ENCODE measurements around the gene PRRT1B. TPM values are rescaled to one million over a fixed set of nuclear protein-coding genes. Genes with fewer than 3 reads are reported as not detected.

PRRT1B gene
- total RNA-seq, 1 donor from 2014 or later: not detected

DNA sequence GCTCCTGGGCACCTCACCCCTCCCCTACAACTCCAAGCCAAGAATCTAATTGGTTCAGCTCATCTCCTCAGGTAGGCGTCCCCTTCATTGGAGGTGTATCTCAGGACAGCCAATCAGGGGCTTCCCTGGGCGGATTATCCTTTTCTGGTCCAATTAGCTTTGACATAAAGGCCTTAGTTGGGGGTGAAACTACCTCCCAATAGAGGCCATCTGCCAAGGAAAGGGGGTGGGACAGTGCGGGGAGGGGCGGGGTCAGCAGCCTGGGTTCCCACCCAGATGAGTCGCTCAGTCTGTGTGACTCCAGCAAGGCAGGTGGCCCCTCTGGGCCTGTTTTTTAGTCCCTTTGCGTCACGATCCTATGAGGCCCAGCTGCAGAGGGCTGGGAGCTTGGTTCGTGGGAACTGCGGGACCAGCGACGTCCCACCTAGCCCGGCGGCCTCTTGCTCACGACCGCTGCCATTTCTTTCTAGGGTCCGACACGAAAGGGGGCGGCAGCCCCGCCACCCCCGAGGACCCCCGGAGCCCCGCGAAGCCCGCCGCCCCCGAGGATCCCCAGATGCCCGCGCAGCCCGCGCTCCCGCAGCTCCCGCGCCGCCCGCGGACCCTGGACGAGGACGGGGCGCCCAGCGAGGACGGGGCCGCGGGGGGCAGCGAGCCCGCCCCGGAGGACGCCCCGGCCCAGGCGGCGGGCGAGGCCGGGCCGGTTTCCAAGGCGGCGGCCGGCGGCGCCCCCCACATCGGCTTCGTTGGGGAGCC lies 8.9 kb downstream of the PRRT1B start:
- DNase-seq: no peak

- DNase-seq: no peak
These were observed 9.6 kb downstream of the PRRT1B start for GRCh38 chr9:131554843-131555351.

- DNase-seq: no peak
These were observed 10.7 kb downstream of the PRRT1B start for GRCh38 chr9:131555841-131556673.

DNA sequence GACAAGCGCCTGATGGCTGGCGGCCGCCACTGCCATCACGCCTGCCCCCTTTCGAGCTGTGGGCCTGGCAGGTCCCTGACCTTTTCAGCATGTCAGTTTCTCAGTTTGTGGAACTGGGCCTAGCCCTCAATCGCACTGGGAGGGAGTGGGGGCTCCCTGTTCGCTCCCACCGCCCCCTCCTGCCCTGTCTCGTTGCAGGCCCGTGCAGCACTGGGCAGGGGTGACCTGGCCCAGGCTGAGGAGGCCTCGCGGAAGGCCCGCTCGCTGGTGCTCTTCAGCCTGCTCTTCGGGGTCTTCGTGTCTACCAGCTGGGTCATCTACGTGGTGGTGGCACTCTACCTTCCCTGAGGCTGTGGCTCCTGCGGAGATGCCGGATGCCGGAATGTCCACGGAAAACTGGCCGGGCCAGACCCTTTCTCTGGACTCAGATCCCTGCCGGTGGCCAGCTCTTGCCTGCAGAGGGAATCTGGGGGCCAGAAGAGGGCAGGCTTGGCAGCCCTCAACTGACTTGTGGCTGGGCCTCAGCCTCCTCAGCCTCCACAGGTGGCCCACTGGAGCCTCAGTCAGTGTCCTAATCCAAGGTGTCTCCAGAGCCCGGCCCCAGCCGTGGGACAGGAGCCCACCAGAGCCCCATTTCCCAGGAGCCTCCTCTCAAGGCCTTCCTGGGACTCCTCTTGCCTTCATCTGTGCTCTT lies 12.7 kb downstream of the PRRT1B start:
- DNase-seq: no peak

DNA sequence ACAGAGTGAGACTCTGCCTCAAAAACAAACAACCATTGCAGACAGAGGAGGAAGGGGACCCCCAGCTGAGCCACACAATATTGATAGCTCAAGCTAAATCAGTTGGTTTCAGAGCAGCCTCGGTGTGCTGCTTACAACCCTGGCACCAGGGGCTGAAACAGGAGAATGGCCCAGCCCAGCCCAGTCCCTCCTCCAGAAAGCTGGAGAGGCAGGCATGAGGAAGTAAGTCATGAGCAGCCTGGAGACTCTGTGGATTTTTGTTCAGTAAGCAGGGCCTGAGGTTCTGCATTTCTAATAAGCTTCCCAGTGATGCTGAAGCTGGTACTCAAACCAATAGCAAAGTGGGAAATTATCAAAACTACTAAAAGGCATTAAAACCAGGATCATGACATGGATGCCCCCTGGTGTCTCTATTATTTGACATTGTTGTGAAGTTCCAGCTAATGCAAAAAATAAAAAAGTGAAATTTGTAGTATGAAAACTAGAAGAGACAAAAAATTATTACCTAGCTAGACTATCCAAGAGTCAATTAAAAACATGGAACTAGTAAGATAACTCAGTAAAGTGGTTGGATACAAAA lies 14.2 kb downstream of the PRRT1B start:
- no peak for DNase-seq

GRCh38 chr9:131562032-131562959 lies 17.0 kb downstream of the PRRT1B start:
- DNase-seq: no peak

DNA sequence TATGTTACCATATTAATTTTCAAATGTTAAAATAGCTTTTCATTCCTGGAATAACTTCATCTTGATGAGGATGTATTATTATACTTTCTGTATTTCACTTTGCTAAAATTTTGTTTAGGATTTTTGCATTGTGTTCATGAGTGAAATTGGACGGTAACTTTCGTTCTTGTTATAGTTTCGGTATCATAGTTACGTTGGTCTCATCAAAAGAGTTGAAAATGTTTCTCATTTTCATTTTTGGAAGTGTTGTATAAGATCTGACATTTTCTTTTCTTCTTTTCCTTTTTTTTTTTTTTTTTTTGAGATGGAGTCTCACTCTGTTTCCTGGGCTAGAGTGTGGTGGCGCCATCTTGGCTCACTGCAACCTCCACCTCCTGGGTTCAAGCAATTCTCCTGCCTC lies 20.0 kb downstream of the PRRT1B start:
- no peak for DNase-seq

DNA sequence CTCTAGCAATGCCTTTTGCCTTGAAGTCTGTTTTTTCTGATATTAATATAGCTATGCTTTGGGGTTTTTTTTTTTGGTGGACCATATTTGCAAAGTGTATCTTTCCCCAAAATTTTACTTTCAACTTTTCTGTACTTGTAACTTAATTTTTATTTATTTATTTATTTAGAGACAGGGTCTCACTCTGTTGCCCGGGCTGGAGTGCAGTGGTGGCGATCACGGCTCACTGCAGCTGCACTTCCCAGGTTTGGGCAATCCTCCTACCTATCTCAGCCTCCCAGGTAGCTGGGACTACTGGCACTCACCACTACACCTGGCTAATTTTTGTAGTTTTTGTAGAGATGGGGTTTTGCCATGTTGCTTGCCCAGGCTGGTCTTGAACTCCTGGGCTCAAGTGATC lies 20.8 kb downstream of the PRRT1B start:
- no peak for DNase-seq

- DNase-seq: no peak
These were observed 22.6 kb downstream of the PRRT1B start for GRCh38 chr9:131567910-131568309.

- DNase-seq: no peak
These were observed 29.7 kb downstream of the PRRT1B start for GRCh38 chr9:131574730-131575640.

GRCh38 chr9:131575946-131576853 lies 30.9 kb downstream of the PRRT1B start:
- no peak for DNase-seq

DNA sequence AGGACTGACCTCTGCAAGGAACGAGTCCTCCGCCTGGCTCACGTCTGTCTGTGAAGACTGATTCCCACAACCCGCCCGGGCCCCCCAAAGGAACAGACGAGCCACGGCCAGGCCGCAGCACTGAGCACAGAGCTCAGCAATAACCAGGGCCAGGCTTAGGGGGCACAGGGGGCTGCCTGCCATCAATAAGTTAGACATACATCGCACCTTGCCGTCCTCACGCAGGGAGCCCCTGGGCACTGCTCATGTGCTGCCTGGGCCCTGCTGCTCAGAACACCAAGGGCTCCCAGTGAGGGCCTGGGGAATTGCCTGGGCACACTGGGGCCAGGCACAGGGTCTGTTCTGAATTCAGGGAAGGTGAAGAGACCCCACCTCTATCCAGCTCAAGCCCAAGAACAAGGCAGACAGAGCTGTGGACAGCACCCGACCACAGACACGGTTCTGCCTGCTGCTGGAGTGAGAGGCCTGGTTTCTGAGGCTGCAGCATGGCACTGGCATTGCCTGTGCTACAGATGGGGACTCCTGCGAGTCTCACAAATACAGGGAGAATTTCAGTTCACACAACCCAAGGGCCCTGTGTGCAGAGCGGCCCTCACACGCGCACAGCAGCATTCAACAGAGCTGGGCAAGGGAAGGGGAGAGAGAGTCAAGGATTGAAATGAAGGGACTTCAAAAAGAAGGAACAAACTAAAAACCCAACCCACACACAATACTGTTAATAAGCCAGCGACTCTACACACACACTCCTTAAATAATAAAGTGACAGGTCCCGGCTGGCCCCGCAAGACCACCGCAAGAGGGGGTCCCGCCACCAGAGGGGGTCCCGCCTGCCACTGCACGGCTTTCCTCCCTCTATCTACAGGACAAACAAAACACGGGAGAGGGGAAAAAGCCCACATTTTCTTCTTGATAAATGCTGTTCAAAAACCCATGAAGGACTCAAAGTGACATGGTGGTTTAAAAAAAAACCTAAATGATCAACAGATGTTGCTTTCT lies 32.0 kb downstream of the PRRT1B start:
- DNase-seq: no peak

DNA sequence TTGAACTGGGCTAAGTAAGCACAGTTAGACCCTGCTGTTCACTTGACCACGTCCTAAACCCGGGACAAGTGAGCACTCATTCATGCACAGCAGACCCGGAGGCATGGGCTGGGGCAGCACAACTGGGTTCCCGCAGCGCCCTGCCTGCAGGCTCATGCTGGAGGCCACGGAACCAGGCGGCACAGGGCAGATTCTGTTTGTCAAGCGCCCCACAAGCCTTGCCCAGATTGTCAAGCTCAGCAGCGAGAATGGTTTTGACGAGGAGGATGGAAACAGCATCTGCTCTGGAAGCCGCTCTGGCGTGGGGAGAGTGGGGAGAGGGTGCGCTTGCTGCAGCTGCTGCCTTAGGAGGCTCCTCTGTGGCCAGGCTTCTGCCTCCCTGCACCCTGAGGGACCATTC lies 32.7 kb downstream of the PRRT1B start:
- DNase-seq: no peak

GRCh38 chr9:131578731-131579504 lies 33.6 kb downstream of the PRRT1B start:
- DNase-seq: peak; percentile 33

DNA sequence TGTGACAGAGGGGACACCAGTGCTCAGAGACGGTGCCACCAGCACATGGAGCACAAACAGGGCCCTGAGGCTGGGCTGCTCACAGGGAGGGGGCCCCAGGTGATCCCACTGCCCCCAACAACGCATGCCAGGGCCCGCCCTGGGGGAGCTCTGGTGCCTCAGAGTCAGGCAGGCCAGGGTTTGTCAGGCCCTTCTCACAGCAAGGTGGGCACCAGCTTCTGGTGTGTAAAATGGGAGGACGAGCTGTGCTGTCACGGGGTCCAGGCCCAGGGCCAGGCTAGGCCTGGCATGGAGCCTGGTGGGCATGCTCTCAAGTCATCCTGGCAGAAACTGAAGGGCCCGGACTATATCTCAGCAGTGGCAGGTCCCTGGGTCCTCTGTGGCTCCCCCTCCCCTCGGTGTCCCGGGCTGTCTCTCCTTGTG lies 34.5 kb downstream of the PRRT1B start:
- no peak for DNase-seq

DNA sequence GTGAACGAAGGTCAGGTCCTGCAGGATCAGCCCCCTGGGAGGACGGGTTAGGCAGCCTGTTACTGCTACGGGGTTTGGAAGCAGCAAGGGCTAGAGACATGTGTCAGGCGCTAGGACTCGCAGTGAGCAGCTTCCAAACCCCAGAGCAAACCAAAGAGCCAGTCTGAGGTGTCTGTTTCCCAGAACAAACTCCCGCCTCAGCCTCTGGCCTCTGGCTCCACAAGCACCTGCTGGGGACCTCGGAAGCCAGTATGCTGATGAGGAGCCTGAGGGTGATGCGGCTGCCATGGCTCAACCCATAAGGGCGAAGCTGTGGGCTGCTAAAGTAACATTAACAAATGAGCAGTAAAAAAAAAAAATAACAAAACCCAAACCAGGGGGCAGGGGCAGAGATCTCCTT lies 35.0 kb downstream of the PRRT1B start:
- no peak for DNase-seq

DNA sequence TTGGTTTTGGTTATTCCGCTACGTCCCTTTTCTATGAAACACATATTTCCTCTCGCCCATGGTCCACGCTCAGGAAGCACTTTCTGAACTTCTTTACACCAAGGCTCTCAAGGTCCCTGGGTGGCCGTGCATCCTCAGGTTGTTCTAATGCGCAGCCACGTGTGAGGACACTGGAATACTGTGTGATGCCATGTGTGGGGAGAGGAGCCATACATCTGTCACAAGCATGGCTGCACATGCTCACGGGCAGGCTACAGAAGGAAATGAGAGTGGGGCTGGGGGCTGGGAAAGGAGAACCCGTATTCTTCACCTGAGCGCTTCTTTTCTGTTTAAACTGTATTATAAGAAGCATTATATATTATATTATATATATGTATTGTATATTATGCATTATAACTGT lies 36.7 kb downstream of the PRRT1B start:
- no peak for DNase-seq
